ENCODE measurements around the gene GALNT4. TPM values are rescaled to one million over a fixed set of nuclear protein-coding genes. Genes with fewer than 3 reads are reported as not detected.
A peak's percentile ranks its signal among the peaks of the same experiment; 100 is the strongest.

GALNT4 gene
- total and polyA plus RNA-seq, 10 of the 15 experiments (the other 5 are each of a cell fraction or from before 2014, with no cell fraction given) = 0.90 to 2.9 (median 1.8) TPM

DNA sequence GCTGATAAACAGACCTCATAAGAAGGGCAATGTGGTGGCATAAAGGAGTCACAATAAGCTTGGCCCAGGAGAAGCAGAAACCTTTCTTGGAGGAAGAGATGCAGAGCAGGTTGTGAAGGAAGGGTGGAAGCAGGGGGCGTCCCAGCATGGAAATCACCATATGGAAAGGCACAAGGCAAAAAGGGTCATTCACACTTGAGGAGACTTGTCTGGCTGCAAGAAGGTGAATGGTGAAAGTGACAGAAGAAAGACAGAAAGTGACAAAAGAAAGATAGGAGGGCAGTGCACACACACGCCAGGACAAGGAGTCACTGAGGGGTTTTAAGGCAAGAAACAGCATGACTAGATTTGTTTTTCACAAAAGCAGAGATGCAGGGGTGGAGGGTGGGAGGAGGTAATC is 38.3 kb downstream of the GALNT4 start:
- TF ChIP-seq KLF5 (IDR thresholded peaks at IDR 0.05; ENCODE audit: partially characterized antibody) = no peak
- no peak for ATAC-seq
- no peaks in the 10 kb centered on the region for H3K79me2 ChIP-seq (ENCODE audit: control insufficient read depth, insufficient read depth, low read length)
- no peaks in the 10 kb centered on the region for H3K9me3 ChIP-seq (replicated peaks; ENCODE audit: control insufficient read depth, insufficient read depth, low read length)
- H3K4me1 ChIP-seq (ENCODE audit: control insufficient read depth, insufficient read depth, low read length) = no peaks in the 10 kb centered on the region
- BruUV-seq (replicated peaks) = no TSS peak
- no peak for DNase-seq (ENCODE audit: low read depth, low spot score)
- no peak for FAIRE-seq
- in situ Hi-C loops (cut with MboI) = no loop called here
- ChIA-PET RAD21 (ENCODE audit: unreplicated experiment) (no interaction called here), SMC1A (ENCODE audit: uncharacterized antibody, unreplicated experiment) (no interaction called here), POLR2A (no interaction called here), CTCF (no interaction called here)
- no peak overlapping the region for H3K27ac ChIP-seq (ENCODE audit: control insufficient read depth, insufficient read depth)
- no peaks in the 10 kb centered on the region for H3K36me3 ChIP-seq (ENCODE audit: control insufficient read depth in 2 of 2, insufficient read depth in 2 of 2, low read length in 1 of 2)
- no peaks in the 10 kb centered on the region for H3K27me3 ChIP-seq (replicated peaks in 1 of 2; ENCODE audit: control insufficient read depth in 2 of 2, insufficient read depth in 2 of 2, low read length in 1 of 2)
- H3K4me3 ChIP-seq = no peak overlapping the region
- no peaks in the 10 kb centered on the region for H4K20me1 ChIP-seq (ENCODE audit: control insufficient read depth, insufficient read depth)
- H3K4me2 ChIP-seq (ENCODE audit: control insufficient read depth, insufficient read depth) = no peak overlapping the region
- WGBS (ENCODE audit: insufficient coverage, insufficient replicate concordance, low lambda C conversion rate, missing lambda C conversion rate) = 100% methylated on average over 2 of the region's 2 CpGs
- intact Hi-C loops (cut with micrococcal nuclease; ENCODE audit: unreplicated experiment) = no loop called here
- H2AFZ ChIP-seq (ENCODE audit: control insufficient read depth, low read depth, low read length) = no peak overlapping the region
- no peak overlapping the region for H3K9ac ChIP-seq (ENCODE audit: control insufficient read depth, insufficient read depth, low read length)

DNA sequence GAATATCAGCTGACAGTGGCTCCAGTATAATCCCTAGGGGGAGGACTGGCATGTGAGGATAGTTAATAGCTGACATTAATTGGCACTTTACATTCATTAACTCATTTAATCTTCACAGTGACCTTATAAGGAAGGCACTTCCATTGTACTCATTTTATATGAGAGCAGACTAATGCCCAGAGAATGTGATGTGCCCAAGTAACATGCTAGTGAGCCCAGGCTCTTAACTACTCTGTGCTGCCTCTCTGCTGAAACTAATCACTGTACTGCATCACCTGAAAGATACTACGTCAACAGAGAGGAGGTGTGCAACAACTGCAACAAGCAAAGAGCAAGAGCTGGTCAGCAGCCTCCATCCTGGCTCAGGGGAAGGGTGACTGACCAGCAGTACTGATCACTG is 40.1 kb downstream of the GALNT4 start:
- in situ Hi-C loops (cut with MboI) = no loop called here
- Histone ChIP-seq H3K4me2 (ENCODE audit: control insufficient read depth, insufficient read depth) (no peak overlapping the region), H3K36me3 (ENCODE audit: control insufficient read depth in 2 of 2, insufficient read depth in 2 of 2, low read length in 1 of 2) (no peaks in the 10 kb centered on the region), H3K9ac (ENCODE audit: control insufficient read depth, insufficient read depth, low read length) (no peak overlapping the region), H3K79me2 (ENCODE audit: control insufficient read depth, insufficient read depth, low read length) (no peaks in the 10 kb centered on the region), H3K9me3 (replicated peaks; ENCODE audit: control insufficient read depth, insufficient read depth, low read length) (no peaks in the 10 kb centered on the region), H3K27ac (ENCODE audit: control insufficient read depth, insufficient read depth) (no peak overlapping the region), H3K4me1 (ENCODE audit: control insufficient read depth, insufficient read depth, low read length) (no peaks in the 10 kb centered on the region), H4K20me1 (ENCODE audit: control insufficient read depth, insufficient read depth) (no peaks in the 10 kb centered on the region), H3K4me3 (no peak overlapping the region), H3K27me3 (replicated peaks in 1 of 2; ENCODE audit: control insufficient read depth in 2 of 2, insufficient read depth in 2 of 2, low read length in 1 of 2) (no peaks in the 10 kb centered on the region), H2AFZ (ENCODE audit: control insufficient read depth, low read depth, low read length) (no peak overlapping the region)
- TF ChIP-seq, protein P1, sequence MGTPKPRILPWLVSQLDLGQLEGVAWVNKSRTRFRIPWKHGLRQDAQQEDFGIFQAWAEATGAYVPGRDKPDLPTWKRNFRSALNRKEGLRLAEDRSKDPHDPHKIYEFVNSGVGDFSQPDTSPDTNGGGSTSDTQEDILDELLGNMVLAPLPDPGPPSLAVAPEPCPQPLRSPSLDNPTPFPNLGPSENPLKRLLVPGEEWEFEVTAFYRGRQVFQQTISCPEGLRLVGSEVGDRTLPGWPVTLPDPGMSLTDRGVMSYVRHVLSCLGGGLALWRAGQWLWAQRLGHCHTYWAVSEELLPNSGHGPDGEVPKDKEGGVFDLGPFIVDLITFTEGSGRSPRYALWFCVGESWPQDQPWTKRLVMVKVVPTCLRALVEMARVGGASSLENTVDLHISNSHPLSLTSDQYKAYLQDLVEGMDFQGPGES (IDR thresholded peaks at IDR 0.05) = no peak
- FAIRE-seq = peak; percentile 7
- 90% methylated on average over 1 of the region's 1 CpG for WGBS (ENCODE audit: insufficient coverage, insufficient replicate concordance, low lambda C conversion rate, missing lambda C conversion rate)
- DNase-seq (ENCODE audit: low read depth, low spot score) = no peak
- ATAC-seq = no peak
- POLR2A ChIA-PET = no interaction called here
- no TSS peak for BruUV-seq (replicated peaks)
- intact Hi-C loops (cut with micrococcal nuclease; ENCODE audit: unreplicated experiment) = no loop called here
- CTCF ChIA-PET = interaction anchor here (0.9 to 1.4 kb wide), 2 partner anchors 9 to 42 kb away, joined by 3 to 4 read pairs; no protein-coding TSS in a partner anchor
- SMC1A ChIA-PET (ENCODE audit: uncharacterized antibody, unreplicated experiment) = interaction anchor here (0.6 to 1.2 kb wide), 3 partner anchors 21 to 446 kb away, joined by 3 read pairs; no protein-coding TSS in a partner anchor
- RAD21 ChIA-PET (ENCODE audit: unreplicated experiment) = no interaction called here
